Endothelial cell of umbilical vein (primary cell): ENCODE measurements around the gene SLC35E2B. TPM values are rescaled to one million over a fixed set of nuclear protein-coding genes. Genes with fewer than 3 reads are reported as not detected.

Source experiments
- BruUV-seq: library from RNA; stranded (reverse); fragments of 400-500 nt; replicated peaks from 2 replicates; lab custom pipeline; 2021; lab: Mats Ljungman, UMichigan
- CTCF ChIA-PET: fragments of 300-600, 350-600 bp; sonication (Branson Sonifier 250); formaldehyde crosslinking; loops from one replicate; lab custom pipeline; 2021; ENCODE audit warnings: antibody characterized with exemption, inconsistent platforms; lab: Charles Lee
- POLR2A ChIA-PET: fragments of 300-600, 350-600 bp; sonication (Branson Sonifier 250); formaldehyde crosslinking; loops from one replicate; lab custom pipeline; 2021; ENCODE audit warnings: antibody characterized with exemption, inconsistent platforms; lab: Charles Lee
- DNase-seq: peaks from one replicate; pipeline ENCODE4 v3.0.0-alpha.2; 2011; ENCODE audit warnings: low read depth, low spot score
- FAIRE-seq: peaks from 2 replicates; lab custom pipeline; 2011; peaks lifted over from hg19 to GRCh38; lab: Jason Lieb, UNC
- H2AFZ ChIP-seq: 2 replicates; pipeline ENCODE4 v1.6.0; 2012; ENCODE audit warnings: low read depth, low read length, control low read depth, inconsistent platforms
- H3K27ac ChIP-seq: 2 replicates; pipeline ENCODE4 v1.5.1; 2011; ENCODE audit warnings: low read depth, mild to moderate bottlenecking, control low read depth, low read length, moderate library complexity; ENCODE audit not compliant: insufficient read depth
- H3K27me3 ChIP-seq, 2 experiments: 2 replicates each; pipeline versions ENCODE4 v1.6.0 to v1.6.1; 2011; ENCODE audit warnings: low read length in 2 of 2, mixed read lengths in 1 of 2; ENCODE audit not compliant: control insufficient read depth in 2 of 2, insufficient read depth in 2 of 2
- H3K36me3 ChIP-seq, 2 experiments: 2 replicates in 1 of 2; 3 replicates in 1 of 2; pipeline ENCODE4 v1.5.1; 2011; ENCODE audit warnings: low read length in 2 of 2, mild to moderate bottlenecking in 1 of 2, moderate library complexity in 1 of 2; ENCODE audit not compliant: control insufficient read depth in 2 of 2, insufficient read depth in 2 of 2; ENCODE audit errors: extremely low read depth in 1 of 2
- H3K4me1 ChIP-seq: 3 replicates; pipeline ENCODE4 v1.5.1; 2011; ENCODE audit warnings: mild to moderate bottlenecking, low read length; ENCODE audit not compliant: control insufficient read depth, insufficient read depth; ENCODE audit errors: extremely low read depth
- H3K4me2 ChIP-seq: 2 replicates; pipeline ENCODE4 v1.6.1; 2011; ENCODE audit warnings: low read length, control low read depth, mixed read lengths; ENCODE audit not compliant: insufficient read depth
- H3K4me3 ChIP-seq, 3 experiments: fragments of 200-600 bp in 1 of 3; sonication (generic), shearing (Covaris generic) in 1 of 3; replicated peaks in 1 of 3; 2 replicates each; pipeline ENCODE4 v1.5.1; 2011 to 2016; ENCODE audit warnings: control low read depth in 3 of 3, low read length in 3 of 3, mild to moderate bottlenecking in 2 of 3, inconsistent platforms in 1 of 3, low read depth in 1 of 3, moderate library complexity in 1 of 3; ENCODE audit not compliant: insufficient read depth in 1 of 3
- H3K79me2 ChIP-seq: 2 replicates; pipeline ENCODE4 v1.6.0; 2012; ENCODE audit warnings: low read length, inconsistent platforms; ENCODE audit not compliant: control insufficient read depth, insufficient read depth
- H3K9ac ChIP-seq: replicated peaks from 2 replicates; pipeline ENCODE3; 2011; ENCODE audit warnings: low read length, control low read depth; ENCODE audit not compliant: insufficient read depth; ENCODE audit errors: extremely low read depth
- H3K9me1 ChIP-seq: replicated peaks from 3 replicates; pipeline ENCODE4 v1.6.0; 2011; ENCODE audit warnings: mild to moderate bottlenecking, low read length; ENCODE audit not compliant: control insufficient read depth, insufficient read depth; ENCODE audit errors: extremely low read depth
- H3K9me3 ChIP-seq: replicated peaks from 2 replicates; pipeline ENCODE4 v1.5.1; 2012; ENCODE audit warnings: low read length, inconsistent platforms; ENCODE audit not compliant: control insufficient read depth, insufficient read depth
- H4K20me1 ChIP-seq: replicated peaks from 2 replicates; pipeline ENCODE3; 2011; ENCODE audit warnings: mild to moderate bottlenecking, low read length; ENCODE audit not compliant: control insufficient read depth, insufficient read depth; ENCODE audit errors: extremely low read depth
- CTCF ChIP-seq, 2 donors: IDR thresholded peaks; 1 replicate in 1 of 2; 2 replicates in 1 of 2; pipeline ENCODE4 v1.5.1; 2011; ENCODE audit warnings: low read length in 2 of 2, mild to moderate bottlenecking in 2 of 2, moderate library complexity in 2 of 2, control low read depth in 1 of 2, inconsistent platforms in 1 of 2, low read depth in 1 of 2; ENCODE audit not compliant: insufficient read depth in 1 of 2; ENCODE audit errors: extremely low read depth in 1 of 2
- EZH2 ChIP-seq: IDR thresholded peaks from 2 replicates; pipeline ENCODE4 v1.6.1; 2012; ENCODE audit warnings: borderline replicate concordance, low read depth, mild to moderate bottlenecking, moderate library complexity, low read length, inconsistent platforms; ENCODE audit not compliant: severe bottlenecking
- FOS ChIP-seq: IDR thresholded peaks from 2 replicates; pipeline ENCODE4 v1.6.1; 2011; ENCODE audit warnings: mild to moderate bottlenecking, low read length, moderate library complexity, borderline replicate concordance; ENCODE audit not compliant: insufficient read depth
- GATA2 ChIP-seq: IDR thresholded peaks from 2 replicates; pipeline ENCODE4 v1.7.0; 2011; ENCODE audit warnings: low read depth, mild to moderate bottlenecking, moderate library complexity, mixed read lengths, low read length; ENCODE audit not compliant: insufficient read length, insufficient read depth
- JUN ChIP-seq: IDR thresholded peaks from 2 replicates; pipeline ENCODE4 v1.6.1; 2011; ENCODE audit warnings: borderline replicate concordance, low read depth; ENCODE audit not compliant: insufficient read length, insufficient read depth
- MAX ChIP-seq: IDR thresholded peaks from 2 replicates; pipeline ENCODE4 v1.6.1; 2011; ENCODE audit not compliant: insufficient read depth, insufficient read length
- MYC ChIP-seq: IDR thresholded peaks from one replicate; pipeline ENCODE4 v1.6.1; 2011; ENCODE audit warnings: mild to moderate bottlenecking, low read depth, low read length
- POLR2A ChIP-seq: IDR thresholded peaks from 2 replicates; pipeline ENCODE4 v1.6.1; 2012; ENCODE audit warnings: low read depth, mild to moderate bottlenecking, control low read depth, low read length
- POLR2AphosphoS5 ChIP-seq: IDR thresholded peaks from 2 replicates; pipeline ENCODE4 v1.6.1; 2012; ENCODE audit warnings: low read depth, mild to moderate bottlenecking, control low read depth, low read length, moderate library complexity; ENCODE audit not compliant: insufficient read depth
- dilution Hi-C: fragments of 300-500 bp; cut with MboI; formaldehyde crosslinking; loops from one replicate; pipeline ENCODE4 v1.15.0; 2019; ENCODE audit warnings: low sequenced_read_pairs; ENCODE audit not compliant: extremely low pct_ligation_motif_present
- intact Hi-C: fragments of 100-400 bp; cut with micrococcal nuclease; formaldehyde crosslinking; loops from one replicate; pipeline ENCODE4 v1.10.0; 2022
- polyA plus RNA-seq, 4 experiments: library from polyadenylated mRNA; depleted of rRNA in 3 of 4; stranded (reverse) in 3 of 4; unstranded in 1 of 4; fragments of >200 nt; gene quantifications; 2 replicates each; pipeline versions ENCODE4 v1.2.1 to v1.2.3, GENCODE V29; 2011 to 2012; ENCODE audit warnings: missing spikeins in 1 of 4
- total RNA-seq: library from RNA; stranded (reverse); gene quantifications from 2 replicates; pipeline ENCODE4 v1.2.3, GENCODE V29; 2021

Gene SLC35E2B
- total and polyA plus RNA-seq, 2 donors (not counting 3 experiments of a cell fraction or from before 2014, with no cell fraction given), result 28.0 to 51.2 TPM

- intact Hi-C loops (no loop called here), dilution Hi-C loops (no loop called here)
- no peak for FAIRE-seq
- no peak for TF ChIP-seq MYC
- no peak for TF ChIP-seq POLR2A
- no peak for TF ChIP-seq GATA2
- no peak for TF ChIP-seq JUN
- no peak for TF ChIP-seq CTCF (IDR thresholded peaks at IDR 0.05; ENCODE audit: extremely low read depth in 1 of 2, insufficient read depth in 1 of 2, low read depth in 1 of 2, low read length in 2 of 2)
- TF ChIP-seq EZH2, result no peak
- no peak for TF ChIP-seq FOS
- no peak for TF ChIP-seq POLR2AphosphoS5
- no peak for TF ChIP-seq MAX
- Histone ChIP-seq H3K4me1 (no peaks in the 10 kb centered on the region), H3K4me3 (no peak overlapping the region), H4K20me1 (no peaks in the 10 kb centered on the region), H3K9ac (no peak overlapping the region), H3K79me2 (no peaks in the 10 kb centered on the region), H3K36me3 (no peaks in the 10 kb centered on the region), H3K9me3 (no peaks in the 10 kb centered on the region), H3K4me2 (no peak overlapping the region), H3K27me3 (peaks cover 0 to 5% of the 10 kb centered on the region in 2 experiments), H2AFZ (no peak overlapping the region), H3K27ac (no peak overlapping the region), H3K9me1 (no peaks in the 10 kb centered on the region)
- ChIA-PET CTCF (no interaction called here), POLR2A (no interaction called here)
- no peak for DNase-seq
- no TSS peak for BruUV-seq
Observed at GRCh38 chr1:1624443-1625403, 67.9 kb downstream of the SLC35E2B start.
